Measurements from ENCODE around the gene SYNE1. TPM values are rescaled to one million over a fixed set of nuclear protein-coding genes. Genes with fewer than 3 reads are reported as not detected.

The SYNE1 gene
- total and polyA plus RNA-seq, 10 of the 15 experiments (the other 5 are each of a cell fraction or from before 2014, with no cell fraction given): 2.3 to 28.7 (median 14.1) TPM

- intact Hi-C loops (cut with micrococcal nuclease; ENCODE audit: unreplicated experiment): no loop called here
- H3K9ac ChIP-seq (ENCODE audit: control insufficient read depth, insufficient read depth, low read length): no peak overlapping the region
- RAD21 ChIA-PET (ENCODE audit: unreplicated experiment): no interaction called here
- ATAC-seq (no peak), FAIRE-seq (no peak), DNase-seq (ENCODE audit: low read depth, low spot score) (no peak)
- H3K27ac ChIP-seq (ENCODE audit: control insufficient read depth, insufficient read depth): no peak overlapping the region
- CTCF ChIA-PET: no interaction called here
- H3K4me3 ChIP-seq: no peak overlapping the region
- no peaks in the 10 kb centered on the region for H3K36me3 ChIP-seq (ENCODE audit: control insufficient read depth in 2 of 2, insufficient read depth in 2 of 2, low read length in 1 of 2)
- SMC1A ChIA-PET (ENCODE audit: uncharacterized antibody, unreplicated experiment): no interaction called here
- no peak overlapping the region for H2AFZ ChIP-seq (ENCODE audit: control insufficient read depth, low read depth, low read length)
- POLR2A ChIA-PET: no interaction called here
- no TSS peak for BruUV-seq (replicated peaks)
- 64% methylated on average over 15 of the region's 15 CpGs for WGBS (ENCODE audit: insufficient coverage, insufficient replicate concordance, low lambda C conversion rate, missing lambda C conversion rate)
- no peaks in the 10 kb centered on the region for H4K20me1 ChIP-seq (ENCODE audit: control insufficient read depth, insufficient read depth)
- no peaks in the 10 kb centered on the region for H3K9me3 ChIP-seq (replicated peaks; ENCODE audit: control insufficient read depth, insufficient read depth, low read length)
- H3K27me3 ChIP-seq (replicated peaks in 1 of 2; ENCODE audit: control insufficient read depth in 2 of 2, insufficient read depth in 2 of 2, low read length in 1 of 2): no peaks in the 10 kb centered on the region
- in situ Hi-C loops (cut with MboI): no loop called here
- H3K4me1 ChIP-seq (ENCODE audit: control insufficient read depth, insufficient read depth, low read length): no peaks in the 10 kb centered on the region
- no peak overlapping the region for H3K4me2 ChIP-seq (ENCODE audit: control insufficient read depth, insufficient read depth)
- no peaks in the 10 kb centered on the region for H3K79me2 ChIP-seq (ENCODE audit: control insufficient read depth, insufficient read depth, low read length)
- TF ChIP-seq EP300 (IDR thresholded peaks at IDR 0.05; ENCODE audit: borderline replicate concordance in 1 of 2, control insufficient read depth in 1 of 2, low read depth in 2 of 2, low read length in 2 of 2): no peak
- TF ChIP-seq NR2F1 (conservative IDR thresholded peaks at IDR 0.05): no peak
- TF ChIP-seq EED (IDR thresholded peaks at IDR 0.05; ENCODE audit: low read depth): no peak
- no peak for TF ChIP-seq MTA2 (IDR thresholded peaks at IDR 0.05; ENCODE audit: low read depth)
- TF ChIP-seq ESRRA (IDR thresholded peaks at IDR 0.05; ENCODE audit: low read length): no peak
- TF ChIP-seq RUNX3 (IDR thresholded peaks at IDR 0.05; ENCODE audit: low read length): no peak
- no peak for TF ChIP-seq CUX1 (IDR thresholded peaks at IDR 0.05; ENCODE audit: insufficient replicate concordance, low read depth, low read length)
- TF ChIP-seq ZBED1 (IDR thresholded peaks at IDR 0.05; ENCODE audit: borderline replicate concordance): no peak
- TF ChIP-seq EGR1 (IDR thresholded peaks at IDR 0.05; ENCODE audit: borderline replicate concordance in 1 of 2, low read depth in 2 of 2, low read length in 2 of 2): no peak
- TF ChIP-seq TCF7 (IDR thresholded peaks at IDR 0.05; ENCODE audit: borderline replicate concordance): no peak
- no peak for TF ChIP-seq GABPA (IDR thresholded peaks at IDR 0.05; ENCODE audit: low read depth)
- no peak for TF ChIP-seq SRF (IDR thresholded peaks at IDR 0.05; ENCODE audit: low read depth in 2 of 2, low read length in 2 of 2)
- TF ChIP-seq CBFB (IDR thresholded peaks at IDR 0.05; ENCODE audit: low read depth): no peak
- TF ChIP-seq YY1 (IDR thresholded peaks at IDR 0.05; ENCODE audit: low read depth, low read length): no peak
- TF ChIP-seq, protein P1, sequence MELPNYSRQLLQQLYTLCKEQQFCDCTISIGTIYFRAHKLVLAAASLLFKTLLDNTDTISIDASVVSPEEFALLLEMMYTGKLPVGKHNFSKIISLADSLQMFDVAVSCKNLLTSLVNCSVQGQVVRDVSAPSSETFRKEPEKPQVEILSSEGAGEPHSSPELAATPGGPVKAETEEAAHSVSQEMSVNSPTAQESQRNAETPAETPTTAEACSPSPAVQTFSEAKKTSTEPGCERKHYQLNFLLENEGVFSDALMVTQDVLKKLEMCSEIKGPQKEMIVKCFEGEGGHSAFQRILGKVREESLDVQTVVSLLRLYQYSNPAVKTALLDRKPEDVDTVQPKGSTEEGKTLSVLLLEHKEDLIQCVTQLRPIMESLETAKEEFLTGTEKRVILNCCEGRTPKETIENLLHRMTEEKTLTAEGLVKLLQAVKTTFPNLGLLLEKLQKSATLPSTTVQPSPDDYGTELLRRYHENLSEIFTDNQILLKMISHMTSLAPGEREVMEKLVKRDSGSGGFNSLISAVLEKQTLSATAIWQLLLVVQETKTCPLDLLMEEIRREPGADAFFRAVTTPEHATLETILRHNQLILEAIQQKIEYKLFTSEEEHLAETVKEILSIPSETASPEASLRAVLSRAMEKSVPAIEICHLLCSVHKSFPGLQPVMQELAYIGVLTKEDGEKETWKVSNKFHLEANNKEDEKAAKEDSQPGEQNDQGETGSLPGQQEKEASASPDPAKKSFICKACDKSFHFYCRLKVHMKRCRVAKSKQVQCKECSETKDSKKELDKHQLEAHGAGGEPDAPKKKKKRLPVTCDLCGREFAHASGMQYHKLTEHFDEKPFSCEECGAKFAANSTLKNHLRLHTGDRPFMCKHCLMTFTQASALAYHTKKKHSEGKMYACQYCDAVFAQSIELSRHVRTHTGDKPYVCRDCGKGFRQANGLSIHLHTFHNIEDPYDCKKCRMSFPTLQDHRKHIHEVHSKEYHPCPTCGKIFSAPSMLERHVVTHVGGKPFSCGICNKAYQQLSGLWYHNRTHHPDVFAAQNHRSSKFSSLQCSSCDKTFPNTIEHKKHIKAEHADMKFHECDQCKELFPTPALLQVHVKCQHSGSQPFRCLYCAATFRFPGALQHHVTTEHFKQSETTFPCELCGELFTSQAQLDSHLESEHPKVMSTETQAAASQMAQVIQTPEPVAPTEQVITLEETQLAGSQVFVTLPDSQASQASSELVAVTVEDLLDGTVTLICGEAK (IDR thresholded peaks at IDR 0.05; ENCODE audit: borderline replicate concordance): no peak
Measured at GRCh38 chr6:152441902-152442301, 195.3 kb downstream of the SYNE1 start.
